GM12874 (cell line): ENCODE measurements around the gene CCDC6.

ENCODE experiments used
- CTCF ChIP-seq: IDR thresholded peaks from 2 replicates; pipeline ENCODE4 v1.5.1; 2011; ENCODE audit warnings: low read depth, mild to moderate bottlenecking, control low read depth, low read length, moderate library complexity; ENCODE audit not compliant: insufficient read depth

CCDC6 gene

DNA sequence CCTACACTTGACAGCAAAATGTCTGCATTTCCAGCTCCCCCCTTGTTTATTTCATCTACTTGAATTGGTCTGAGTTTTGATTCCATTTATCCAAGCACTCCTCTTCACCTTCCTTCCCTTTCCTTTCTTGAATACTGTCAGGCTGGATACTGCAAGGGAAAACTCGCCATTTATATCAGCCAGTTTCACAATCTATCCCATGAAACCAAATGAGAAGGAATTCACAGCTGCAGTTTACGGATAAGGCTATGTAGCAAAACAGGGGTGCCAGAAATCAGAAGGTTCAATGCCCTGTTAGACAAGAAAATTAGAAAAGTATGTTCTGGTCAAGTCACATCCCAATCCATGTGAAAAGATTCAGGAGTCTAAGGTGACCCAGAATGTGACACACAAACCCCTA lies 28.1 kb downstream of the CCDC6 start:
- TF ChIP-seq CTCF, result no peak

DNA sequence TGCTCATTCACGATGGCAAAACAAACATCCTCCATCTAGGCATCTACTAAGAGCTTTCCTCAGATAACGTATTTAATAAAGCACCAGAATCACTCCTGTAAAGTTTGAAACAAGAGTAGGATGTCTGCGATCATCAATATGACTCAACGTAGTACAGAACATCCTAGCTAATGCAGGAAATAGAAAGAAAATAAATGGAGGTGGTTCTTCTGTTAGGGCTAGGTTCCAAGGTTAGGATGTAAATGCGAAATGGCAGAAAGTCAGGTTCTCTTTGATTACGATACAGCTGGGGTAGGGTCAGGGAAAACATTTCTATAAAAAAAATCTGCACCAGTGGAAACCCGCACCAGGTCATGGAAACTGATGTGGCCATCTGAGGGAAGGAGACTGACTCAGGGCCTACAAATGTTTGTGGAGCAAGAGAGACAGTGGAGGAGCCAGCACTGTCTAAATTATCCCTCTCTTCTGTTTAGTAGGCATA lies 29.1 kb downstream of the CCDC6 start:
- no peak for TF ChIP-seq CTCF

- TF ChIP-seq CTCF, result no peak
Observed at GRCh38 chr10:59876695-59877094, 29.7 kb downstream of the CCDC6 start.

- no peak for TF ChIP-seq CTCF
Observed at GRCh38 chr10:59873896-59874295, 32.5 kb downstream of the CCDC6 start.

GRCh38 chr10:59872892-59873463 lies 33.4 kb downstream of the CCDC6 start:
- no peak for TF ChIP-seq CTCF

DNA sequence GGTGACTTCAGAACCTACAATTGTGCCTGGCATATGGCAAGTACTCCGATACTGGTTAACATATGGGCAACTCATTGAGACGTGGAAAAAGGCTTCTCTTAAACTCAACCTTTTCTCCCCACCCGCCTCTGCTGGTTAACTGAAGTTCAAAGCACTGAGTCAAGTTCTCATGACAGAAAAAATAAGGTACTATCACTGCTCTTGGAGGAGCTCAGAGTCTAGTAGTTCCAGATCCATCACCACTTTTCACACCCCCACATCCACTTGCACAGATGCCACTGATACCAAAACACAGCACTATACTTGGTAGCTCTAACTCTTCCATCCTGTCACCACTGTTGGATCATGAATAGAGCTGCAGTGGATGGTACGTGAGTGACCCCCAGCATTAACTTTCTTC lies 36.2 kb downstream of the CCDC6 start:
- no peak for TF ChIP-seq CTCF

DNA sequence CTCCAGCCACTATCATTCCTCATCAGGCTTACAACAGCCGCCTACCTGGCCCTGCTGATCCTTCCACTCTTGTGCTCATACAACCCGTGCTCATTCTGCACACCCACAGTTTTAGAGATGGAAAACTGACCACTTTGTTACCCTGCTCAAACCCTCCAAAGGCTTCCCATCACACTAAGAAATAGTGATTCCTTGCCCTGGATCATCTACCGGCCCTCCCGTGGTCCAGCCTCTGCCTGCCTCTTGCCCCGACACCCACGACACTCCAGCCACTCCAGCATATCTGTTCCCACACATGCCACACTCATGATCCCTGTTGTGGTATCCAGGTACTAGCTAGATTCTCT lies 36.8 kb downstream of the CCDC6 start:
- TF ChIP-seq CTCF, result no peak
